ENCODE data around the gene SWSAP1.

- TF ChIP-seq CTCF (IDR thresholded peaks at IDR 0.05) = no peak
- TF ChIP-seq POLR2A (IDR thresholded peaks at IDR 0.05) = no peak
These were observed 48.9 kb upstream of the SWSAP1 start for GRCh38 chr19:11325544-11325943.
